NK-92 (cell line): ENCODE results near the gene GCGR.
A peak's percentile ranks its signal among the peaks of the same experiment; 100 is the strongest.

ENCODE experiments used
- DNase-seq: peaks from one replicate; lab custom pipeline; 2025; ENCODE audit not compliant: unreplicated experiment; lab: John Stamatoyannopoulos, UW

Gene GCGR

GRCh38 chr17:81845881-81846742 is 42.2 kb downstream of the GCGR start:
- no peak for DNase-seq

- DNase-seq = no peak
These were observed 43.1 kb downstream of the GCGR start for GRCh38 chr17:81846743-81847689.

GRCh38 chr17:81849457-81849856 is 45.5 kb downstream of the GCGR start:
- DNase-seq = no peak

GRCh38 chr17:81851423-81851822 is 47.5 kb downstream of the GCGR start:
- no peak for DNase-seq

- DNase-seq = no peak
These were observed 48.3 kb downstream of the GCGR start for GRCh38 chr17:81852237-81852636.

- no peak for DNase-seq
These were observed 51.2 kb downstream of the GCGR start for GRCh38 chr17:81854974-81855774.

GRCh38 chr17:81858170-81858966 is 54.4 kb downstream of the GCGR start:
- no peak for DNase-seq

- DNase-seq = no peak
These were observed 55.3 kb downstream of the GCGR start for GRCh38 chr17:81858967-81859905.

- DNase-seq = no peak
These were observed 56.2 kb downstream of the GCGR start, which contains the start of gene P4HB for GRCh38 chr17:81859906-81860755. P4HB (minus strand) TSS chr17:81860535; CDS start chr17:81860471, 64 bp downstream.

- DNase-seq = peak; percentile 96
These were observed 57.0 kb downstream of the GCGR start for GRCh38 chr17:81860756-81861568.

- DNase-seq = no peak
These were observed 59.2 kb downstream of the GCGR start for GRCh38 chr17:81863123-81863675.
